ENCODE measurements around the gene SLMAP.

- TF ChIP-seq SIN3A (IDR thresholded peaks at IDR 0.05; ENCODE audit: borderline replicate concordance, insufficient read depth, low read depth, low read length) (no peak), CTCF (IDR thresholded peaks at IDR 0.05) (no peak), POLR2AphosphoS5 (IDR thresholded peaks at IDR 0.05; ENCODE audit: low read depth, low read length) (no peak)
These were observed 81.6 kb downstream of the SLMAP start for GRCh38 chr3:57837686-57838085.
